BE2C (cell line): ENCODE results near the gene LRRC9.

ENCODE experiments used
- DNase-seq: peaks from one replicate; pipeline ENCODE4 v3.0.0-alpha.2; 2020
- H3K27me3 ChIP-seq: fragments of 250-450 bp; sonication (Bioruptor Pico); 2 replicates; pipeline ENCODE4 v1.5.1; 2020; ENCODE audit warnings: mild to moderate bottlenecking
- H3K36me3 ChIP-seq: fragments of 250-450 bp; sonication (Bioruptor Pico); 2 replicates; pipeline ENCODE4 v1.5.1; 2020; ENCODE audit warnings: mild to moderate bottlenecking
- H3K4me1 ChIP-seq: fragments of 250-450 bp; sonication (Bioruptor Pico); 2 replicates; pipeline ENCODE4 v1.5.1; 2020
- H3K4me3 ChIP-seq: 2 replicates; pipeline ENCODE4 v1.5.1; 2011; ENCODE audit warnings: low read depth, low read length
- H3K9me3 ChIP-seq: fragments of 250-450 bp; sonication (Bioruptor Pico); 2 replicates; pipeline ENCODE4 v1.5.1; 2020
- TF ChIP-seq, protein P1 (sequence below): IDR thresholded peaks from 2 replicates; pipeline ENCODE4 v1.5.1; 2012; ENCODE audit warnings: mild to moderate bottlenecking, low read depth, low read length

LRRC9 gene

DNA sequence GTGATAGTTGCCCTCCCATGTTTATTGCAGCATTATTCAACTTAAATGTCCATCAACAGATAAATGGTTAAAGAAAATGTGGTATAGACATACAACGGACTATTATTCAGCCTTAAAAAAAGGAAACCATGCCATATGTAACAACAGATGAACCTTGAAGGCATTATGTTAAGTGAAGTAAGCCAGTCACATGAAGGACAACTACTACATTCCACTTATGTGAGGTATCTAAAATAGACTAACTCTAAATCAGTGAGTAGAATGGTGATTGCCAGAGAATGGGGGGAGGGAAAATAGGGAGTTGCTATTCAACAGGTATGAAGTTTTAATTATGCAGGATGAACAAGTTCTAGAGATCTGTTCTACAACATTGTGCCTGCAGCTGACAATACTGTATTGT, 181.8 kb downstream of the LRRC9 start:
- Histone ChIP-seq H3K9me3 (no peaks in the 10 kb centered on the region), H3K36me3 (peaks cover 21% of the 10 kb centered on the region), H3K4me3 (no peak overlapping the region), H3K27me3 (no peaks in the 10 kb centered on the region), H3K4me1 (peaks cover 6% of the 10 kb centered on the region)
- DNase-seq = no peak
- TF ChIP-seq, protein P1, sequence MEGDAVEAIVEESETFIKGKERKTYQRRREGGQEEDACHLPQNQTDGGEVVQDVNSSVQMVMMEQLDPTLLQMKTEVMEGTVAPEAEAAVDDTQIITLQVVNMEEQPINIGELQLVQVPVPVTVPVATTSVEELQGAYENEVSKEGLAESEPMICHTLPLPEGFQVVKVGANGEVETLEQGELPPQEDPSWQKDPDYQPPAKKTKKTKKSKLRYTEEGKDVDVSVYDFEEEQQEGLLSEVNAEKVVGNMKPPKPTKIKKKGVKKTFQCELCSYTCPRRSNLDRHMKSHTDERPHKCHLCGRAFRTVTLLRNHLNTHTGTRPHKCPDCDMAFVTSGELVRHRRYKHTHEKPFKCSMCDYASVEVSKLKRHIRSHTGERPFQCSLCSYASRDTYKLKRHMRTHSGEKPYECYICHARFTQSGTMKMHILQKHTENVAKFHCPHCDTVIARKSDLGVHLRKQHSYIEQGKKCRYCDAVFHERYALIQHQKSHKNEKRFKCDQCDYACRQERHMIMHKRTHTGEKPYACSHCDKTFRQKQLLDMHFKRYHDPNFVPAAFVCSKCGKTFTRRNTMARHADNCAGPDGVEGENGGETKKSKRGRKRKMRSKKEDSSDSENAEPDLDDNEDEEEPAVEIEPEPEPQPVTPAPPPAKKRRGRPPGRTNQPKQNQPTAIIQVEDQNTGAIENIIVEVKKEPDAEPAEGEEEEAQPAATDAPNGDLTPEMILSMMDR = no peak

DNA sequence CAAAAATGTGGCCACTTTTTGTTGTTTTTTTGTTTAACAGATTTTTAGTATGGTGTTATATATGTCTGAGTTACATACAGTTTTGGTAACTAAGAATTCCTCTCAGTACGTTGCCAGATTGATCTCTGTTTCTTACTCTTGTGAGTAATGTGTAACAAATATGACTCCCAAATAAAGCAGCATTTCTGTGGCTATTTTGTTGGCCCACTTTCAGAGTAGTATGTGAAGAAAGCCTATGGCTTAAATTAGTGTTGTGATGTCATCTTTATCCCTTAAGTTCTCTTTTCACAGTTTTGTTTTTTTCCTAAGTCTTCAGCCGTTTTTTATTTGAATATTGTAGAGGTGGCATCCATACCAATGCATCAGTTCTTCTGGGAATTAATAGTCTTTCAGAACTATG, 182.4 kb downstream of the LRRC9 start:
- peaks cover 16% of the 10 kb centered on the region for H3K36me3 ChIP-seq
- H3K27me3 ChIP-seq = no peaks in the 10 kb centered on the region
- H3K4me1 ChIP-seq = peaks cover 6% of the 10 kb centered on the region
- H3K9me3 ChIP-seq = no peaks in the 10 kb centered on the region
- no peak overlapping the region for H3K4me3 ChIP-seq
- TF ChIP-seq, protein P1 = no peak
- no peak for DNase-seq

DNA sequence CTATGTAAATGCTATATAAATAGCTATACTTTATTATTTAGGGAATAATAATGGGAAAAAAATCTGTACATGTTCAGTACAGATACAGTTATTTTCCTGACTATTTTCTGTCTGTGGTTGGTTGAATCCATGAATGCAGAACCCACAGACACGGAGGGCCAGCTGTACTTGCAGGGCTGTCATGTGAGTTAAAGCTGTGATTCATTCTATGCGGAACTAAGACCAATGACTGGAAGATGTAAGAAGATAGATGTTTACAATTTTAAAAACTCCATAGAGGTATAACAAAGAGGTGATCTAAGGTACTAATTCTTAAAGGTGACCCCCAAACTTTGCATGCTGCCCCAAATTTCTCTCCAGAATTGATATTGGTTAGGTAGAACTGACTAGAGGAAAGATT, 186.4 kb downstream of the LRRC9 start:
- Histone ChIP-seq H3K27me3 (no peaks in the 10 kb centered on the region), H3K4me1 (peaks cover 6% of the 10 kb centered on the region), H3K4me3 (no peak overlapping the region), H3K36me3 (peaks cover 12% of the 10 kb centered on the region), H3K9me3 (no peaks in the 10 kb centered on the region)
- TF ChIP-seq, protein P1 = no peak
- no peak for DNase-seq

DNA sequence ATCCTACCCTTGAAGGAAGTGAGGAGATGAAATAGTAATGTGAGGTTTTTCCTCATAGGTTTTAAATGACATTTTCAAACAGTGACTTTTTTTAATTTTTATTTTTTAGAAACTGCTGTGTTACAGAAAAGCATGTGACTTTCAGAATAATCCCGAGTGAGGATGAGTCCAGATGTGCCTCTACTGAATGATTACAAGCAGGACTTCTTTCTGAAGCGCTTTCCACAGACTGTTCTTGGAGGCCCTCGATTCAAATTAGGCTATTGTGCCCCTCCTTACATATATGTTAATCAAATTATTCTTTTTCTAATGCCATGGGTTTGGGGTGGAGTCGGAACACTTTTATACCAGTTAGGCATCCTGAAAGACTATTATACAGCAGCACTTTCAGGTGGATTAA, 187.5 kb downstream of the LRRC9 start:
- H3K9me3 ChIP-seq = no peaks in the 10 kb centered on the region
- no peak overlapping the region for H3K4me3 ChIP-seq
- H3K27me3 ChIP-seq = no peaks in the 10 kb centered on the region
- DNase-seq = no peak
- TF ChIP-seq, protein P1 = no peak
- H3K36me3 ChIP-seq = peaks cover 12% of the 10 kb centered on the region
- peaks cover 6% of the 10 kb centered on the region for H3K4me1 ChIP-seq

DNA sequence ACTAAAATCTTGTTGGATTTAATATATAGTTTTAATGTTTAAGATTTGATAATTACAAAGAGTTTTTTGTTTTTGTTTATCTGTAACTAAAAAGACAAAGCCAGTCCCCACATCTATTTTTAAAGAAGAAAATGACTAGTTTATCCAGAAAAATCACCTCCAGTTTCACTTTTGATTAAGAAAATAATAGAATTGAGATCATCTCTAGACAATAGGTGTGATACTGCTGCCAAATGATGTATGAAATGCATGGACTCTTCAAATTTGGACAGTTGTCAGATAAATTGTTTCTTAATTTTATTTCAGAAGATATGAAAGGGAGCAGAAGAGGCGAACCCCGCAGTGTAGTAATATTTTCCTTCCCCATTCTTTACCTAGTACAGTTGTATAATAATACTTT, 191.8 kb downstream of the LRRC9 start:
- no peak for DNase-seq
- TF ChIP-seq, protein P1 = no peak
- peaks cover 31% of the 10 kb centered on the region for H3K36me3 ChIP-seq

More for the DNA sequence above, 191.8 kb downstream of the LRRC9 start:
- Histone ChIP-seq H3K27me3 (no peaks in the 10 kb centered on the region), H3K9me3 (no peaks in the 10 kb centered on the region), H3K4me1 (no peaks in the 10 kb centered on the region), H3K4me3 (no peak overlapping the region)
